ENCODE data around the gene AKNA. TPM values are rescaled to one million over a fixed set of nuclear protein-coding genes. Genes with fewer than 3 reads are reported as not detected.

Gene AKNA
- total RNA-seq, 1 donor from 2014 or later, result 16.0 TPM

DNA sequence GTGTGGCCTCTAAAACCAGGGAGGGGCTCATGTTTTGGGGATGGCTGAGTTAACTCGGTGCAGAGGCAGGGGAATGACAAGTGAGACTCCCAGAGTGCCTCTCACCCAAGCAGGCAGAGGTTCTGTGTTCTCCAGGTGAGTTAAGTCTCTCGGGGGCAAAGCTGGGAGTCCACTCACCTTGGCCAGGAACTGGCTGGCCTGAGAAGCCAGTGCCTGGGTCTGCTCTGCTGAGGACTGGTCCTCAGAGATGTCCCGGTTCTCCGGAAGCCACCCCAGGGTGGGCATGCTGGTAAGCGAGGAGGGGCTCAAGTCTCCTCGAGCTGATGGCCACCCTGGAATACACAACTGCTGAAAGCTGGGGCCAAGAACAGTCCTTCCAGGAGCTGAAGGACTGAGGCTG lies 20.4 kb downstream of the AKNA start:
- no peak overlapping the region for H3K4me3 ChIP-seq (ENCODE audit: insufficient read depth, low read depth, low read length)
- no peak for DNase-seq (ENCODE audit: low read depth)
- H3K4me1 ChIP-seq (ENCODE audit: insufficient read depth, low read length), result peaks cover 26% of the 10 kb centered on the region
- no peak overlapping the region for H3K4me2 ChIP-seq (ENCODE audit: low read length)
- H3K9ac ChIP-seq (ENCODE audit: low read length), result no peak overlapping the region
- peaks cover 9% of the 10 kb centered on the region for H3K4me1 Mint-ChIP-seq (ENCODE audit: low read depth, unreplicated experiment)
- no peak overlapping the region for H3K27ac ChIP-seq (ENCODE audit: low read depth, low read length)
- H3K27me3 Mint-ChIP-seq (ENCODE audit: low read depth, unreplicated experiment), result no peaks in the 10 kb centered on the region
- H3K36me3 Mint-ChIP-seq (ENCODE audit: low read depth, unreplicated experiment), result peaks cover 24% of the 10 kb centered on the region
- H3K4me3 Mint-ChIP-seq (ENCODE audit: unreplicated experiment), result no peak overlapping the region
- H3K79me2 ChIP-seq (ENCODE audit: insufficient read depth, low read length), result no peaks in the 10 kb centered on the region
- no peak overlapping the region for H2AFZ ChIP-seq (ENCODE audit: low read depth, low read length)
- H3K27ac Mint-ChIP-seq (ENCODE audit: unreplicated experiment), result no peak overlapping the region
- TF ChIP-seq EZH2 (IDR thresholded peaks at IDR 0.05; ENCODE audit: insufficient read depth, low read length), result no peak
- TF ChIP-seq, protein P1, sequence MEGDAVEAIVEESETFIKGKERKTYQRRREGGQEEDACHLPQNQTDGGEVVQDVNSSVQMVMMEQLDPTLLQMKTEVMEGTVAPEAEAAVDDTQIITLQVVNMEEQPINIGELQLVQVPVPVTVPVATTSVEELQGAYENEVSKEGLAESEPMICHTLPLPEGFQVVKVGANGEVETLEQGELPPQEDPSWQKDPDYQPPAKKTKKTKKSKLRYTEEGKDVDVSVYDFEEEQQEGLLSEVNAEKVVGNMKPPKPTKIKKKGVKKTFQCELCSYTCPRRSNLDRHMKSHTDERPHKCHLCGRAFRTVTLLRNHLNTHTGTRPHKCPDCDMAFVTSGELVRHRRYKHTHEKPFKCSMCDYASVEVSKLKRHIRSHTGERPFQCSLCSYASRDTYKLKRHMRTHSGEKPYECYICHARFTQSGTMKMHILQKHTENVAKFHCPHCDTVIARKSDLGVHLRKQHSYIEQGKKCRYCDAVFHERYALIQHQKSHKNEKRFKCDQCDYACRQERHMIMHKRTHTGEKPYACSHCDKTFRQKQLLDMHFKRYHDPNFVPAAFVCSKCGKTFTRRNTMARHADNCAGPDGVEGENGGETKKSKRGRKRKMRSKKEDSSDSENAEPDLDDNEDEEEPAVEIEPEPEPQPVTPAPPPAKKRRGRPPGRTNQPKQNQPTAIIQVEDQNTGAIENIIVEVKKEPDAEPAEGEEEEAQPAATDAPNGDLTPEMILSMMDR (IDR thresholded peaks at IDR 0.05; ENCODE audit: insufficient read depth, low read depth, low read length), result no peak
- no peaks in the 10 kb centered on the region for H3K27me3 ChIP-seq (ENCODE audit: insufficient read depth, low read length)
- peaks cover 3% of the 10 kb centered on the region for H3K9me3 Mint-ChIP-seq (ENCODE audit: unreplicated experiment)
- peaks cover 2% of the 10 kb centered on the region for H3K36me3 ChIP-seq (ENCODE audit: insufficient read depth, low read length)
- no peaks in the 10 kb centered on the region for H3K9me3 ChIP-seq (ENCODE audit: insufficient read depth, low read depth, low read length)
- FAIRE-seq, result no peak
- H4K20me1 ChIP-seq (ENCODE audit: insufficient read depth, low read length), result peaks cover 5% of the 10 kb centered on the region

DNA sequence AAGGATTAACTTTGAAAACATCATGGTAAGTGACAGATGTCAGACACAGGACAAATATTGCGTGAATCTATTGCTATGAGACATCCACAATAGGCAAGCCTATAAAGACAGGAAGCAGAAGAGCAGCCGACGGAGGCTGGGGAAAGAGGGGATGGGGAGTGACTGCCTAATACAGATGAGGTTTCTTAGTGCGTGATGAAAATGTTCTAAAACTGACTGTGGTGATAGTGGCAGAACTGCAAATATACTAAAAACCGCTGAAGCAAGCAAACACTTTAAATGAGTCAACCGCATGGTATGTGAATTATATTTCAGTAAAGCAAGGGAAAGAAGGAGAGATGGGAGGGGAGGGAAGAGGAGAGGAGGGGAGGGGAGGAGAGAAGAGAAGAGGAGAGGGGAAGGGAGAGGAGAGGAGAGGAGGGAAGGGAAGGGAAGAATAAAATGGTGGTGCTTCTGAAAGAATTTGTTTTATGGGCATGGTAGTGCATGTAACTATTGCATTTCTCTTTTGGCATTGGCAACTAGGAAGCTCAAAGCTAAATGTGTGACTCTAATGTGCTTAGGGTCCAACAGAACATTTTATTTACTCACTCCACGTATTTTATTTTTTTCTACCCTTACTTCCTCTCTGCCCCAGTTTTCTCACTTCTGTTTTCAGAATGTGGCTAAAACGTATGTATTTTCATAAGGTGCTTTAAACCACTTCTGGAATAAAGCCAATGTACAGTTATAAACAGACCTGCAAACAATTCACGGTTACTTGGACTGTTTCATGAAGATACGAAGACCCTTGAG lies 21.3 kb downstream of the AKNA start:
- no peak overlapping the region for H3K9ac ChIP-seq (ENCODE audit: low read length)
- H3K9me3 ChIP-seq (ENCODE audit: insufficient read depth, low read depth, low read length), result no peaks in the 10 kb centered on the region
- peaks cover 2% of the 10 kb centered on the region for H3K36me3 ChIP-seq (ENCODE audit: insufficient read depth, low read length)
- FAIRE-seq, result no peak
- Mint-ChIP-seq H3K4me3 (ENCODE audit: unreplicated experiment) (no peak overlapping the region), H3K36me3 (ENCODE audit: low read depth, unreplicated experiment) (peaks cover 26% of the 10 kb centered on the region), H3K27me3 (ENCODE audit: low read depth, unreplicated experiment) (no peaks in the 10 kb centered on the region), H3K9me3 (ENCODE audit: unreplicated experiment) (peaks cover 3% of the 10 kb centered on the region), H3K4me1 (ENCODE audit: low read depth, unreplicated experiment) (peaks cover 9% of the 10 kb centered on the region), H3K27ac (ENCODE audit: unreplicated experiment) (peak overlapping the region; percentile 6)
- peak overlapping the region; percentile 61 for H3K4me2 ChIP-seq (ENCODE audit: low read length)
- H3K79me2 ChIP-seq (ENCODE audit: insufficient read depth, low read length), result no peaks in the 10 kb centered on the region
- peaks cover 26% of the 10 kb centered on the region for H3K4me1 ChIP-seq (ENCODE audit: insufficient read depth, low read length)
- H2AFZ ChIP-seq (ENCODE audit: low read depth, low read length), result no peak overlapping the region
- no peak overlapping the region for H3K4me3 ChIP-seq (ENCODE audit: insufficient read depth, low read depth, low read length)
- no peaks in the 10 kb centered on the region for H3K27me3 ChIP-seq (ENCODE audit: insufficient read depth, low read length)
- TF ChIP-seq, protein P1 (IDR thresholded peaks at IDR 0.05; ENCODE audit: insufficient read depth, low read depth, low read length), result no peak
- no peak for TF ChIP-seq EZH2 (IDR thresholded peaks at IDR 0.05; ENCODE audit: insufficient read depth, low read length)
- peaks cover 5% of the 10 kb centered on the region for H4K20me1 ChIP-seq (ENCODE audit: insufficient read depth, low read length)
- H3K27ac ChIP-seq (ENCODE audit: low read depth, low read length), result peak overlapping the region; percentile 32
- DNase-seq (ENCODE audit: low read depth), result peak; percentile 91

DNA sequence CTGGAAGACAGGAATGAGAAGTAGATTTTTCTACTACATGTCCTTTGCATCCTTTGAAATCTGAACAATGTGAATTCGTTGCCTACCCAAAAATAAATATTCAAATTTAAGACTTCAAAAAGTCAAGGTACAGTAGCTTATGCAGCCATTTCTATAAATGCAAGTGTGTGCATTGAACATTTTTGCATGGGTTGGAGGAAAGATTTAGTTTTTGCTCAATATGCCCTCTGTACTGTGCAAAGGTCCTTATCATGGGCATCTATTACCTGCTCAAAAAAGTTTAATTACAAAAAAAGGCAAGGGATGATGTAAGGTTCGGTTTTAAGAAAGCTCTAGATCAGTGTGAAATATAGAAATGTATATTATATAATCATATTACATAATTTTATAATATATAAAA lies 22.6 kb downstream of the AKNA start:
- Histone ChIP-seq H2AFZ (ENCODE audit: low read depth, low read length) (no peak overlapping the region), H3K27ac (ENCODE audit: low read depth, low read length) (no peak overlapping the region), H3K4me2 (ENCODE audit: low read length) (no peak overlapping the region), H4K20me1 (ENCODE audit: insufficient read depth, low read length) (peaks cover 5% of the 10 kb centered on the region), H3K9ac (ENCODE audit: low read length) (no peak overlapping the region), H3K9me3 (ENCODE audit: insufficient read depth, low read depth, low read length) (no peaks in the 10 kb centered on the region), H3K79me2 (ENCODE audit: insufficient read depth, low read length) (no peaks in the 10 kb centered on the region), H3K4me1 (ENCODE audit: insufficient read depth, low read length) (peaks cover 26% of the 10 kb centered on the region), H3K36me3 (ENCODE audit: insufficient read depth, low read length) (peaks cover 2% of the 10 kb centered on the region), H3K4me3 (ENCODE audit: insufficient read depth, low read depth, low read length) (no peak overlapping the region), H3K27me3 (ENCODE audit: insufficient read depth, low read length) (no peaks in the 10 kb centered on the region)
- no peak for TF ChIP-seq EZH2 (IDR thresholded peaks at IDR 0.05; ENCODE audit: insufficient read depth, low read length)
- TF ChIP-seq, protein P1 (IDR thresholded peaks at IDR 0.05; ENCODE audit: insufficient read depth, low read depth, low read length), result no peak
- Mint-ChIP-seq H3K27ac (ENCODE audit: unreplicated experiment) (no peak overlapping the region), H3K36me3 (ENCODE audit: low read depth, unreplicated experiment) (peaks cover 35% of the 10 kb centered on the region), H3K27me3 (ENCODE audit: low read depth, unreplicated experiment) (no peaks in the 10 kb centered on the region), H3K4me1 (ENCODE audit: low read depth, unreplicated experiment) (peaks cover 7% of the 10 kb centered on the region), H3K4me3 (ENCODE audit: unreplicated experiment) (no peak overlapping the region), H3K9me3 (ENCODE audit: unreplicated experiment) (peaks cover 3% of the 10 kb centered on the region)
- DNase-seq (ENCODE audit: low read depth) (no peak), FAIRE-seq (no peak)
